Activated naive CD4-positive, alpha-beta T cell treated with anti-CD3 and anti-CD28 coated beads for 36 hours (primary cell): ENCODE measurements around the gene GRM5. TPM values are rescaled to one million over a fixed set of nuclear protein-coding genes. Genes with fewer than 3 reads are reported as not detected.

Source experiments
- CTCF ChIA-PET: fragments of 350-600 bp; sonication (Branson Sonifier 250); formaldehyde crosslinking; loops from one replicate; lab custom pipeline; 2021; ENCODE audit warnings: antibody characterized with exemption; lab: Charles Lee
- DNase-seq: peaks from one replicate; pipeline ENCODE4 v3.0.0-alpha.2; 2020
- H3K27ac Mint-ChIP-seq: one replicate; pipeline ENCODE4 v1.8.0; 2021; ENCODE audit warnings: mild to moderate bottlenecking, mixed read lengths
- H3K27me3 Mint-ChIP-seq: one replicate; pipeline ENCODE4 v1.8.0; 2021; ENCODE audit warnings: low read depth, mixed read lengths
- H3K36me3 Mint-ChIP-seq: one replicate; pipeline ENCODE4 v1.8.0; 2021; ENCODE audit warnings: low read depth, mixed read lengths
- H3K4me1 Mint-ChIP-seq: one replicate; pipeline ENCODE4 v1.8.0; 2021; ENCODE audit warnings: low read depth, mixed read lengths
- H3K4me3 Mint-ChIP-seq: one replicate; pipeline ENCODE4 v1.8.0; 2021; ENCODE audit warnings: mild to moderate bottlenecking, moderate library complexity, mixed read lengths
- H3K9me3 Mint-ChIP-seq: one replicate; pipeline ENCODE4 v1.8.0; 2021; ENCODE audit warnings: mixed read lengths
- intact Hi-C: fragments of 100-400 bp; cut with micrococcal nuclease; formaldehyde crosslinking; loops from one replicate; pipeline ENCODE4 v1.15.1; 2023
- total RNA-seq, 2 experiments: library from RNA; stranded (reverse); gene quantifications; one replicate each; pipeline ENCODE4 v1.2.3, GENCODE V29; 2021

GRM5 gene
- total RNA-seq, 2 experiments from 2014 or later, result not detected

- H3K36me3 Mint-ChIP-seq, result no peaks in the 10 kb centered on the region
Observed at GRCh38 chr11:88521399-88521798, 544.4 kb downstream of the GRM5 start.

GRCh38 chr11:88520391-88520790, 545.4 kb downstream of the GRM5 start:
- no peak for DNase-seq
- CTCF ChIA-PET, result interaction anchor here (0.6 kb wide), 1 partner anchor 69 kb away, joined by 3 read pairs; no protein-coding TSS in a partner anchor
- intact Hi-C loops, result no loop called here
- H3K36me3 Mint-ChIP-seq, result no peaks in the 10 kb centered on the region
- H3K4me3 Mint-ChIP-seq, result no peak overlapping the region
- no peaks in the 10 kb centered on the region for H3K9me3 Mint-ChIP-seq
- H3K4me1 Mint-ChIP-seq, result no peaks in the 10 kb centered on the region
- H3K27ac Mint-ChIP-seq, result no peak overlapping the region
- peaks cover 2% of the 10 kb centered on the region for H3K27me3 Mint-ChIP-seq

More at GRCh38 chr11:88521399-88521798, 544.4 kb downstream of the GRM5 start:
- CTCF ChIA-PET, result interaction anchor here (0.7 kb wide), 1 partner anchor 31 kb away, joined by 3 read pairs; no protein-coding TSS in a partner anchor
- H3K27ac Mint-ChIP-seq, result no peak overlapping the region
- no peaks in the 10 kb centered on the region for H3K27me3 Mint-ChIP-seq
- intact Hi-C loops, result no loop called here
- no peaks in the 10 kb centered on the region for H3K9me3 Mint-ChIP-seq
- H3K4me3 Mint-ChIP-seq, result no peak overlapping the region
- no peak for DNase-seq
- no peaks in the 10 kb centered on the region for H3K4me1 Mint-ChIP-seq

GRCh38 chr11:88515002-88515401, 550.8 kb downstream of the GRM5 start:
- DNase-seq, result no peak

GRCh38 chr11:88511006-88511405, 554.8 kb downstream of the GRM5 start:
- no peak overlapping the region for H3K27ac Mint-ChIP-seq
- H3K36me3 Mint-ChIP-seq, result no peaks in the 10 kb centered on the region
- no peak for DNase-seq
- intact Hi-C loops, result no loop called here
- H3K27me3 Mint-ChIP-seq, result peaks cover 45% of the 10 kb centered on the region
- no peaks in the 10 kb centered on the region for H3K9me3 Mint-ChIP-seq
- CTCF ChIA-PET, result no interaction called here
- peaks cover 12% of the 10 kb centered on the region for H3K4me1 Mint-ChIP-seq
- H3K4me3 Mint-ChIP-seq, result no peak overlapping the region

More at GRCh38 chr11:88515002-88515401, 550.8 kb downstream of the GRM5 start:
- intact Hi-C loops, result no loop called here
- no peak overlapping the region for H3K27ac Mint-ChIP-seq
- no peaks in the 10 kb centered on the region for H3K36me3 Mint-ChIP-seq
- H3K4me3 Mint-ChIP-seq, result no peak overlapping the region
- no peaks in the 10 kb centered on the region for H3K4me1 Mint-ChIP-seq
- H3K27me3 Mint-ChIP-seq, result peaks cover 27% of the 10 kb centered on the region
- H3K9me3 Mint-ChIP-seq, result no peaks in the 10 kb centered on the region
- CTCF ChIA-PET, result no interaction called here

- intact Hi-C loops, result no loop called here
- H3K4me3 Mint-ChIP-seq, result peak overlapping the region; percentile 73
- H3K27me3 Mint-ChIP-seq, result peaks cover 44% of the 10 kb centered on the region
- H3K9me3 Mint-ChIP-seq, result no peaks in the 10 kb centered on the region
- H3K36me3 Mint-ChIP-seq, result no peaks in the 10 kb centered on the region
- CTCF ChIA-PET, result no interaction called here
- peak; percentile 26 for DNase-seq
- no peak overlapping the region for H3K27ac Mint-ChIP-seq
- peaks cover 12% of the 10 kb centered on the region for H3K4me1 Mint-ChIP-seq
Observed at GRCh38 chr11:88508759-88509581, 556.8 kb downstream of the GRM5 start.

GRCh38 chr11:88508418-88508758, 557.4 kb downstream of the GRM5 start:
- intact Hi-C loops, result no loop called here

GRCh38 chr11:88507771-88508417, 557.9 kb downstream of the GRM5 start:
- CTCF ChIA-PET, result no interaction called here
- Mint-ChIP-seq H3K27me3 (peaks cover 42% of the 10 kb centered on the region), H3K27ac (no peak overlapping the region), H3K4me1 (peaks cover 12% of the 10 kb centered on the region), H3K4me3 (peak overlapping the region; percentile 73), H3K9me3 (no peaks in the 10 kb centered on the region), H3K36me3 (no peaks in the 10 kb centered on the region)
- no peak for DNase-seq
- intact Hi-C loops, result no loop called here

More at GRCh38 chr11:88508418-88508758, 557.4 kb downstream of the GRM5 start:
- no peak for DNase-seq
- Mint-ChIP-seq H3K4me3 (peak overlapping the region; percentile 73), H3K4me1 (peaks cover 12% of the 10 kb centered on the region), H3K27me3 (peaks cover 42% of the 10 kb centered on the region), H3K9me3 (no peaks in the 10 kb centered on the region), H3K27ac (no peak overlapping the region), H3K36me3 (no peaks in the 10 kb centered on the region)
- CTCF ChIA-PET, result no interaction called here

- CTCF ChIA-PET, result interaction anchor here (0.7 kb wide), 1 partner anchor 18 kb away, joined by 3 read pairs; no protein-coding TSS in a partner anchor
- intact Hi-C loops, result no loop called here
- no peak for DNase-seq
- Mint-ChIP-seq H3K27ac (no peak overlapping the region), H3K36me3 (no peaks in the 10 kb centered on the region), H3K9me3 (no peaks in the 10 kb centered on the region), H3K27me3 (no peaks in the 10 kb centered on the region), H3K4me3 (no peak overlapping the region), H3K4me1 (no peaks in the 10 kb centered on the region)
Observed at GRCh38 chr11:88501541-88501940, 564.2 kb downstream of the GRM5 start.

GRCh38 chr11:88495836-88496235, 569.9 kb downstream of the GRM5 start:
- no peaks in the 10 kb centered on the region for H3K36me3 Mint-ChIP-seq
- intact Hi-C loops, result no loop called here

GRCh38 chr11:88494848-88495247, 570.9 kb downstream of the GRM5 start:
- Mint-ChIP-seq H3K9me3 (peaks cover 2% of the 10 kb centered on the region), H3K4me3 (no peak overlapping the region), H3K27me3 (no peaks in the 10 kb centered on the region), H3K36me3 (no peaks in the 10 kb centered on the region), H3K4me1 (no peaks in the 10 kb centered on the region), H3K27ac (no peak overlapping the region)
- DNase-seq, result no peak
- intact Hi-C loops, result no loop called here
- CTCF ChIA-PET, result interaction anchor here (1.0 kb wide), 1 partner anchor 9 kb away, joined by 4 read pairs; no protein-coding TSS in a partner anchor

More at GRCh38 chr11:88495836-88496235, 569.9 kb downstream of the GRM5 start:
- no peak for DNase-seq
- no peaks in the 10 kb centered on the region for H3K4me1 Mint-ChIP-seq
- peaks cover 2% of the 10 kb centered on the region for H3K9me3 Mint-ChIP-seq
- no peak overlapping the region for H3K4me3 Mint-ChIP-seq
- no peaks in the 10 kb centered on the region for H3K27me3 Mint-ChIP-seq
- H3K27ac Mint-ChIP-seq, result no peak overlapping the region
- CTCF ChIA-PET, result interaction anchor here (0.6 to 1.0 kb wide), 3 partner anchors 10 to 408 kb away, joined by 3 to 4 read pairs (median 4); no protein-coding TSS in a partner anchor

GRCh38 chr11:88491674-88492073, 574.1 kb downstream of the GRM5 start:
- Mint-ChIP-seq H3K4me3 (no peak overlapping the region), H3K36me3 (no peaks in the 10 kb centered on the region)
- CTCF ChIA-PET, result interaction anchor here (1.3 kb wide), 1 partner anchor 61 kb away, joined by 3 read pairs; no protein-coding TSS in a partner anchor

GRCh38 chr11:88489030-88489429, 576.8 kb downstream of the GRM5 start:
- no peak for DNase-seq
- Mint-ChIP-seq H3K9me3 (peaks cover 2% of the 10 kb centered on the region), H3K36me3 (no peaks in the 10 kb centered on the region), H3K4me1 (no peaks in the 10 kb centered on the region), H3K27me3 (no peaks in the 10 kb centered on the region), H3K4me3 (no peak overlapping the region), H3K27ac (no peak overlapping the region)
- intact Hi-C loops, result no loop called here
- CTCF ChIA-PET, result no interaction called here

More at GRCh38 chr11:88491674-88492073, 574.1 kb downstream of the GRM5 start:
- no peak for DNase-seq
- H3K4me1 Mint-ChIP-seq, result no peaks in the 10 kb centered on the region
- peaks cover 2% of the 10 kb centered on the region for H3K9me3 Mint-ChIP-seq
- H3K27ac Mint-ChIP-seq, result no peak overlapping the region
- H3K27me3 Mint-ChIP-seq, result no peaks in the 10 kb centered on the region
- intact Hi-C loops, result no loop called here
